ENCODE data around the gene APOC4.
"Not testable (repeated sequence)": the region's sequence is repeated elsewhere in the genome, so short reads cannot be mapped to it uniquely, and the experiment has no call there.

The APOC4 gene

GRCh38 chr19:44960906-44961728, 19.1 kb downstream of the APOC4 start:
- no peak for DNase-seq

DNA sequence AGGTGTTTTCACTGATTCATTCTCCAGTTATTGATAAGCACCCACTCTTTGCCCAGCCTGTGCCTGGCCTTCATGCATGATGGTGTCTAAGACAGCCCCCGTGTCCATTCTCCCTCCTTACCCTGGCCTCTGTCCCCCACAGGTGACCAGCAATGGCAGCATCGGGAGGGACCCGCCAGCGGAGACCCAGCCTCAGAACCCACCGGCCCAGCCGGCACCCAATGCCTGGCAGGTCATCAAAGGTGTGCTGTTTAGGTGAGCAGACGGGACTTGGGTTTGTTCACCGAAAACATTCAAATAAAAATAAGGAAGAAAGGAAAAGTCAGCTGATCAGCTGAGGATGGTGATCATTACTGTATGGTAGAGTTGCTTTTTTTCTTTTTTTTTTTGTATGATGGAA, 19.8 kb downstream of the APOC4 start:
- no peak for DNase-seq

- no peak for DNase-seq
Measured at GRCh38 chr19:44968118-44968517, 26.1 kb downstream of the APOC4 start.

- no peak for DNase-seq
Measured at GRCh38 chr19:44968670-44969069, 26.6 kb downstream of the APOC4 start.

- no peak for DNase-seq
Measured at GRCh38 chr19:44969437-44969836, 27.4 kb downstream of the APOC4 start.

DNA sequence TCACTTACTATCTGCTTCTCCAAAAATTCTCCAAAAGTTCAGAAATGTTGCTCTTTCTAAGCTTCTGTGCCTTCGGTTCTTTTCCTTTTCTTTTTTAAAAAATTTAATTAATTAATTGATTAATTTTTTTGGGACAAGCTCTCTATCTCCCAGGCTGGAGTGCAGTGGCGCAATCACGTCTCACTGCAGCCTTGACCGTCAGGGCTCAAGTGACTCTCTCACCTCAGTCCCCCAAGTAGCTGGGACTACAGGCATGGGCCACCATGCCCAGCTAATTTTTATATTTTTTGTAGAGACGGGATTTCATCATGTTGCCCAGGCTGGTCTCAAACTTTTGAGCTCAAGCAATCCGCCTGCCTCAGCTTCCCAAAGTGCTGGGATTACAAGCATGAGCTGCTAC, 29.4 kb downstream of the APOC4 start:
- DNase-seq = not testable (repeated sequence)

GRCh38 chr19:44972802-44973201, 30.8 kb downstream of the APOC4 start:
- DNase-seq = no peak

DNA sequence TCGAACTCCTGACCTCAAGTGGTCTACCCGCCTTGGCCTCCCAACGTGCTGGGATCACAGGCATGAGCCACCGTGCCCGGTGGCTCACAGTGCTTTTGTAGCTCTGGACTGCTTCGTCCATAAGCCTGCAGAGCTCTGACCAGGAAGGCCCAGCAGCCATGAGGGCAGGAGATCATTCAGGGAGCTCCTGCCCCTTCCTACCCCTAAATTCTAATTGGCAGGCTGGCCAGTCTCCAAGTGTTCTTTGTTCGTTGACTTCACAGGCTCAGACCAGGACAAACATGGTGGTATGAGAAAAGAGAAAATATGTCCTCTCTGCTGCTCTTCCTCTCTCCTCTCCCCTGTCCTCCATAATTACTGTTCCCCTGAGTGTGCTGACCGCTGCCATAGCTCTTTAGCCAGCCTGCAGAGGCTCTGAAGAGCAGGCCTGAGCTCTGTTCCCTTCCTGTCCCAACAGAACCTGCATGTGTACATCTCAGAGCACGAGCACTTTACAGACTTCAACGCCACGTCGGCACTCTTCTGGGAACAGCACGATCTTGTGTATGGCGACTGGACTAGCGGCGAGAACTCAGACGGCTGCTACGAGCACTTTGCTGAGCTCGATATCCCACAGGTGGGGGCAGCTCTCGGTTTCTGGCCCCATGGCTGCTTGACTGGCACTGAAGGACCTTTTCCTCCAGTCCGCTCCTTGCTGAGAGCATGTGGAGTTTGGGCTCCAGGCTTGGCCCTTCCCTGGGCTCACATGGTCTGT, 32.1 kb downstream of the APOC4 start:
- no peak for DNase-seq

DNA sequence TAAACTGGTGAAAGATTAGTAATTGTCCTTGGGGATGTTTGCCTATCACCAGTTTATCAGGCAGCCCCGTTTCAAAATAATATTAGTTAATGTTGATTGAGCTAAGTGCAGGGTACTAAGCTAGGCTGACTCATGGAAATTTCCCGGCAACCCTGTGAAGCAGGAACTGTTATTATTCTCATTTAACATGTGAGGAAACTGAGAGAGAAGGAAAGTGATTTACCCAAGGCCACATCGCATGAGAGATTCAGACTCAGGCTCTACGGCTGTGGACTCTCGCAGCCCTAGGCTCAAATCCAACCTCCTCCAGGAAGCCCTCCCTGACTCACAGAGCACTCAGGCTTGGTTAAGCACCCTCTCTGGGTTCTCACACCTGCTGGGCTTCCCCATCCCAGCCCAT, 32.8 kb downstream of the APOC4 start:
- DNase-seq = no peak

- no peak for DNase-seq
Measured at GRCh38 chr19:44975444-44975843, 33.4 kb downstream of the APOC4 start.

DNA sequence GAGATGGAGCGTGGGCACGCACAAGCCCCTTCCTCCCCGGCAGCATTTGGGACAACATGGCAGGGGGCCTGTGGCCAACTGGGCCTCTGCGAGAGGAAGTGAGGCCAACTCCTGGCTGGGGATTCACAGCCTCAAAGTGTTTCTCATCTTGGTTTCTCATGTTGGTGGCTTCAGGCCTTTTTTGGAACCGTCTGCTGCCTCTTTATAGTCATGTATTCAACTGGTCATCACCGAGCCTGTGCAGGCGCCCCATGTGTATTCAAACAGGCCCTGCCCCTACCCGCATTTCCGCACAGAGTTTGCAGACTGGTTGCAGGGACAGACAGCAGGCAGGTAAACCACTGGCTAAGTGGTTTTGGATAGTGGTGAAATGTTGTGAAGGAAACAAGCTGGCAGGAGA, 42.0 kb downstream of the APOC4 start:
- DNase-seq = no peak

- no peak for DNase-seq
Measured at GRCh38 chr19:44985445-44985844, 43.4 kb downstream of the APOC4 start.

DNA sequence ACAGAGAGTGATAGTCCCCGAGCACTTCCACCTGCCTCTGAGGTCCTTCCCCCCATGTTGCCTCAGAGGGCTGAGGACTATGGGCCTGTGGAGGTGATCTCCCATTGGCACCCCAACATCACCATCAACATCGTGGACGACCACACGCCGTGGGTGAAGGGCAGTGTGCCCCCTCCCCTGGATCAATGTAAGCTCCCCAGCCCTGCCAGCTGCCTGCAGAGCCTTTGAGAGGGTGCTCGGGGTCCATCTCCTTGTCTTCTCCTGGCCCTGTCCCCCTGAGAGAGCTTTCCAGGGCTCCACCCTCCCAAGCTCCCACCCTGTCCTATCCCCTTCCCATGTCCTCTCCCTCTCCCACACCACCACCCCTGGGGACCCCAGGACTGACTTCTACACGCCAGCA, 44.4 kb downstream of the APOC4 start:
- DNase-seq = no peak

- no peak for DNase-seq
Measured at GRCh38 chr19:44987148-44987675, 45.2 kb downstream of the APOC4 start.

GRCh38 chr19:44988273-44988672, 46.2 kb downstream of the APOC4 start:
- no peak for DNase-seq

GRCh38 chr19:44988896-44989556, 47.0 kb downstream of the APOC4 start:
- DNase-seq = peak; percentile 69

DNA sequence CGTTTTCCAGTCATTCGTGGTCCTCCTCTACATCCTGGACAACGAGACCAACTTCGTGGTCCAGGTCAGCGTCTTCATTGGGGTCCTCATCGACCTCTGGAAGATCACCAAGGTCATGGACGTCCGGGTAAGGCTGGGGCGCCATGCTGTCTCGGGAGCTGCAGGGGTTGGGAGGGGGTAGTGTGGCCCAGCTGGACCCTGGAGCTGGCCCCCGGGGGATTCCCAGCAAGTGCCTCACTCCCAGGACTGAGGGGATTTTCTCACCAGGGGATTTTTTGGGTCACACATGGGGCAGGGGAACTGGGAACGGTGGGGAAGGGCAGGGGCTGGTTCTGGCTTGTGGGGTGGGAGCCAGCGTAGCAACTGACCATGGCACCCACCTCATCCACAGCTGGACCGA, 48.4 kb downstream of the APOC4 start:
- no peak for DNase-seq

DNA sequence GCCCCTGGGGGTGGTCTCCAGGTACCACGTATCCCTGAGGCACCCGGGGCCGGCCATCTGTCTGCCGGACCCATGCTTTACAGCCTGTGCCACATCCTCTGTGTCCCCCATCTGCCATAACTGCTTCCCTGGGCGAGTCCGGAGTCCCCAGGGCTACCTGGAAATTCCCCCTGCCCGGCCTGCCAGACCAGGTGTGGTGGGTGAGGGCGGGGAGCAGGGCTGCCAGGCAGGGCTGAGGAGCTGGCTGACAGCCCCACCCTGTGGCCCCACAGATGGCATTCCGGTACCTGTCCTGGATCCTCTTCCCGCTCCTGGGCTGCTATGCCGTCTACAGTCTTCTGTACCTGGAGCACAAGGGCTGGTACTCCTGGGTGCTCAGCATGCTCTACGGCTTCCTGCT, 48.9 kb downstream of the APOC4 start:
- DNase-seq = no peak

DNA sequence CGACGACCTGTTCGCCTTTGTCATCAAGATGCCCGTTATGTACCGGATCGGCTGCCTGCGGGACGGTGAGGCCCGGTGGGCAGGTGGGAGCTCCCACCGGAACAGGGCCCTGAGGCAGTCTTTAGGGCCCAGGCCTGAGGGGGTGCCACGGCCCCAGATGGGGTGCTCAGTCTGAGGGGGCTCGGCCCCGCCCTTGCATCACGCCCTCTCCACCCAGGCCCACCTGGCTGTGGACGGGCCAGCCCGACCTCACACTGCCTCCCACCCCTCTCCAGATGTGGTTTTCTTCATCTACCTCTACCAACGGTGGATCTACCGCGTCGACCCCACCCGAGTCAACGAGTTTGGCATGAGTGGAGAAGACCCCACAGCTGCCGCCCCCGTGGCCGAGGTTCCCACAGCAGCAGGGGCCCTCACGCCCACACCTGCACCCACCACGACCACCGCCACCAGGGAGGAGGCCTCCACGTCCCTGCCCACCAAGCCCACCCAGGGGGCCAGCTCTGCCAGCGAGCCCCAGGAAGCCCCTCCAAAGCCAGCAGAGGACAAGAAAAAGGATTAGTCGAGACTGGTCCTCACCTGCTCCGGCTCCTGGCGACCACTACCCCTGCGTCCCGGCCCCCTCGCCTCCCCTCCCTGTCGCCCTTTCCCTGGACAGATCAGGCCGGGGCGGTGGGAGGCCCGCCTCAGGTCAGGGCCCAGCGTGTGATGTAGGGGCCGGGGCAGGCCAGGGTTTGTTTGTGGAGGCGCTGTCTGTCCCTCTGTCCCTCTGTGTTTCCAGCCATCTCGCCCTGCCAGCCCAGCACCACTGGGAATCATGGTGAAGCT, 50.5 kb downstream of the APOC4 start:
- no peak for DNase-seq

DNA sequence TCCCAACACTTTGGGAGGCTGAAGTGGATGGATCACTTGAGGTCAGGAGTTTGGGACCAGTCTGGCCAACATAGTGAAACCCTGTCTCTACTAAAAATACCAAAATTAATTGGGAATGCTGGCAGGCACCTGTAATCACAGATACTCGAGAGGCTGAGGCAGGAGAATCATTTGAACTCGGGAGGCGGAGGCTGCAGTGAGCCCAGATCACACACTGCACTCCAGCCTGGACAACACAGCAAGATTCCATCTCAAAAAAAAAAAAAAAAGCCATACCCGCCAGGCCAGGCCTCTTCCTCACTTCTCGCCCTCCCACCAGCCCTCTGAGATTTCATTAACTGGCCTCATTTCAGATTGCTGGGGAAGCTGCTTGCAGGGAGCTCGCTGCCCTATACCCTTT, 51.5 kb downstream of the APOC4 start:
- no peak for DNase-seq

DNA sequence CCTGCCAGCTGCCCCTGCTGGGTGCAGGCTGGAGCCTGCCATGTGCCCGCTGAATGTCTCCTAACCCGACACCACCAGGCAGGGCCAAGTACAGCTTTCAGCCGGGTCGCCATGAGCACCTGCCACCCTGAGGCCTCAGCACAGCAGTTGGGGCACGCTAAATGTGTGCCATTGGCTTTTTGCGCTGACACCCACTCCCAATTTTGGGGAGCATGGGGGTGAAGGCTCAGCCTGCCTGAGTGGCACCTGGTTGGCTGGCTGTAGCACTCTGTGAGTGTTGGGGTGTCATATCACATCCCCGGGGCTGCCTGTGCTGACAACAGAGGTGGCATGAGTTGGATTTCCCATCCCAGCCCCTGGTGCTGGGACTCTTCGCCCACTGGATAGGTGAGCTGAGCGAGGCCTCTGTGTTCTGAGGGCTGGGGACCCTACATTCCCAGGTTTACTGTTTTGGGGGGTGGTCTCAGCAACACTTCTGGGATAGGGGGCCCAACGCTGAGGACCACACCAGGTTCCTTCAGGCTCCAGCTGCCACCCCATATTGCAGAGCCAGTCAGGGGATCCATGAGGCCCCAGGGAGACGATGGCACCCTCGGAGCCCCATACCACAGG, 52.0 kb downstream of the APOC4 start:
- DNase-seq = no peak

Measured in stimulated activated CD4-positive, alpha-beta T cell treated with anti-CD3 and anti-CD28 coated beads, Interleukin-4, amount 100 ng/mL, for 24 hours (primary cell).